NCI-H2196 (cell line): ENCODE measurements around the gene RBBP8NL.
"Not testable (repeated sequence)": the region's sequence is repeated elsewhere in the genome, so short reads cannot be mapped to it uniquely, and the experiment has no call there.

Source experiments
- DNase-seq: peaks from one replicate; lab custom pipeline; 2025; ENCODE audit not compliant: unreplicated experiment; lab: John Stamatoyannopoulos, UW

RBBP8NL gene

GRCh38 chr20:62445553-62446340 is 18.4 kb upstream of the RBBP8NL start:
- DNase-seq: no peak

DNA sequence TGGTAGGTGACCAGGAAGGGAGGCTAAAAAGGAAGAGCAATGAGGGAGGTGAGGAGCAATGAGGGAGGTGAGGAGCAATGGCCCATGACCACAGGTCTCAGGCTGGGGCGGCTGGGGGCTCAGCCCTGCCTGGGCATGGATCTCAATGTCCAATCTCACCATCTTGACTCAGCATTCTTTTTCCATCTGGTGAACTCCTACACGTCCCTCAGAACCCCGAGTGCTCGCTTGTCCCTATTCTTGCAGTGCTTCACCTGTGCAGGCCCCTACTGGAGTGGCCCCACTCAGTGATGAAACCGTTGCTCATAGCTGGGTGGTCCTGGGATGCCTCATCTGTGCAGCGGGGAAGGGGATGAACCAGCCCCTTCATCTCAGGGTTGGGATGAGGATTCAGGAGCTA is 16.9 kb upstream of the RBBP8NL start:
- no peak for DNase-seq

GRCh38 chr20:62441987-62442539 is 14.7 kb upstream of the RBBP8NL start:
- DNase-seq: no peak

GRCh38 chr20:62439218-62439617 is 11.9 kb upstream of the RBBP8NL start:
- DNase-seq: peak; percentile 16

- DNase-seq: peak; percentile 67
Measured at GRCh38 chr20:62437927-62438326, 10.6 kb upstream of the RBBP8NL start.

DNA sequence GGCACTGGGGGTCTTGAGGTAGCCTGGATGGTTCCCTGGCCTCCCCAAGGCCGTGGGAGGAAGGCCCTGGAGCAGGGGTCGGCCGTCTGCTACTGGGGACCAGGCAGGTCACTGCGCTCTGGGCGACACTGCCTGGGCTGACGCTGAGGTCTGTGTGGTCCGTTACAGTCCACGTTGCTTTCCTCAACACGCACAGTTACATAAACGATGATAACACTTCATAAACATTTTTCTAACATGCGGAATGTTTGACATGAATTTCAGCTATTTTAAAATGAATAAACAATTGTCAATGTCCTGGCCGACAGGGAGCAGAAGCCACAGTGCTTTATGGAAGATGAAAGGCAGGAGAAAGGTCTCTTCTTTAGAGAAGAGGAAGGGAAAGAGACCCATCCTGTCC is 10.2 kb upstream of the RBBP8NL start:
- DNase-seq: no peak

DNA sequence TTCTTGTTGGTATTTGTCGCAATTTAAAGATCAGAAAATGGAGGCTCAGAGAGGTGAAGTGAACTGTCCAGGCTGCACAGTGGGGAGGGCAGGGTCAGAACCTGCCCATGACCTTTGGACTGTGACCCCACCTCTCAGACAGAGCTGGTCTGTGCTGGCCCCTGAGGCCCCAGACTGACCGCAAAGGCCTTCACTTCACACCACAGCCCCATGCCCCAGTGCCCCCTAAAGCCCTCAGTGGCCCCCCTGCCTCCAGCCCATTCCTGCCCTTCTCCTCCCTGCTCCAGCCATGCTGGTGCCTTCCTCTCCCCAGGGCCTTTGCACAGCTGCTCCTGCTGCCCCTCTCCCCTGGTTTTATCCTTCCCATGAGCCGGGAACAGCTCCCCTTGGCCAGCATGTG is 9.4 kb upstream of the RBBP8NL start:
- no peak for DNase-seq

GRCh38 chr20:62433658-62434497 is 6.5 kb upstream of the RBBP8NL start:
- no peak for DNase-seq

DNA sequence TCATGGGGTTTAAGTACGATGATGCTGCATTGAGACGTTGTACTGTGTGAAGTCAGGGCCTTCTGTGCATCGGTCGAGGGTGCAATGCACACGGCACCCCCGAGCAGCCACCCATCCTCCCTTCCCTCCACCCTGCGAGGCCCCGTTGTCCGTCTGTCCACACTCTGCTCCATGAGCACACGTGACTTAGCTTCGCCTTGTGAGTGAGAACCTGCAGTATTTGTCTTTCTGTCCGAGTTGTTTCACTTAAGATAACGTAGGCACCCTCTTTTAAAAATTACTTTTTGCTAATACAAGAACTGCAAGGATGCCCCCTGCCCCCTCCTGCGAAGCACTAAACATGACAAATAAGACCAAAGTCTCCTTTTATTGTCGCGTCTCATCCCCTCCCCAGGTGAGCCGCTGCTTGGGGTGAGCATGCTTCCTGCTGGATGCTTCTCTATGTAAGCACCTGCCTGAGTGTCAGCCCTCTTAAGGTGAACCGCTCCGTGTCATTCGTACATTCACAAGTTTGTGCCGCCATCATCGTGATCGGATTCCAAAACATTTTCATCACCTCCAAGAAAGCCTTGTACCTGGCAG is 3.6 kb upstream of the RBBP8NL start:
- DNase-seq: no peak

DNA sequence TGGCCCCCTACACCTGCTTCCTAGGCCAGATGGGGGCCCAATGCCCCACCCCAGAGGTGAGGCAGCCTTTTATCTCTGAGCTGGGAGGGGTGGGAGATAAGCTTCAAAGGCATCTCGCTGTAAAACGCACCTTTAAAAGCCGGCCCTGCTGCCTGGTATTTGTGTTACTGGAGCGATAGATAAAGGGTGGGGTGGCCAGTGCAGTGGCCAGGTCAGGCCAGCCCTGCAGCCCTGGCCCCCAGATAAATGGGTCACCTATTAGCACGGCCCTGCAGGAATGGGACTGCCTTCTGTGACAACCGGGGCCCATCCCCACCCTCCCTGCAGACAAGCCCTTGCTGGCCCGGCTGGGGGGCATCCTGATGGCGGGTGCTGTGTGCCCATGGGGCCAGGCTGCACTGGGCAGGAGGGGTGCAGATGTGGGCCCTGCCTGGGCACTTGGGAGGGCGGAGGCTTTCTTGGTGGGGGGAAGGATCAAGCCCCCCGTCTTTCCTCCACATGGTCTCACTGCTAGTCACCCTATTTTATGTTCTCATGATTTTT is 3.0 kb upstream of the RBBP8NL start:
- no peak for DNase-seq

- DNase-seq: no peak
Measured at GRCh38 chr20:62429455-62430310, 2.3 kb upstream of the RBBP8NL start.

- no peak for DNase-seq
Measured at GRCh38 chr20:62428396-62429295, 1.3 kb upstream of the RBBP8NL start.

DNA sequence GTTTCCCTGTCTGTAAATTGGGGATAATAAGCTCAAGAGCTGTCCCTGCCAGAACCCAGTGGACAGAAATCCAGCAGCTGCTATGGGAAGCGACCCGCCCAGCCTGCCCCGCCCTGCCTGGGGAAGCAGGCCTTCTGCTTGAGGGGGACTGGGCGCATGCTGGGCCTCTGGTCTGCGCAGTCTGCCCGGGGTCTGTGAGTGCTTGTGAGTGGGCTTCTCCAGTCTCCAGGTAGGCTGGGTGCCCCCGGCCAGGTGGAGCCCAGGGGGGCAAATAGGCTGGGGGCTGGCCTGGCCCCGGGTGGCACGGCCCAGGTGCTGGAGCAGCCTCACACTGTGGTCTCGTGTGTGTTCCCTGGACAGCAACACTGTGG is 648 bp upstream of the RBBP8NL start:
- DNase-seq: no peak

- DNase-seq: peak; percentile 25
Measured at GRCh38 chr20:62426699-62427131, 624 bp downstream of the RBBP8NL start.

GRCh38 chr20:62426059-62426348 is 1.3 kb downstream of the RBBP8NL start:
- DNase-seq: not testable (repeated sequence)

- DNase-seq: no peak
Measured at GRCh38 chr20:62425281-62426058, 1.9 kb downstream of the RBBP8NL start.

DNA sequence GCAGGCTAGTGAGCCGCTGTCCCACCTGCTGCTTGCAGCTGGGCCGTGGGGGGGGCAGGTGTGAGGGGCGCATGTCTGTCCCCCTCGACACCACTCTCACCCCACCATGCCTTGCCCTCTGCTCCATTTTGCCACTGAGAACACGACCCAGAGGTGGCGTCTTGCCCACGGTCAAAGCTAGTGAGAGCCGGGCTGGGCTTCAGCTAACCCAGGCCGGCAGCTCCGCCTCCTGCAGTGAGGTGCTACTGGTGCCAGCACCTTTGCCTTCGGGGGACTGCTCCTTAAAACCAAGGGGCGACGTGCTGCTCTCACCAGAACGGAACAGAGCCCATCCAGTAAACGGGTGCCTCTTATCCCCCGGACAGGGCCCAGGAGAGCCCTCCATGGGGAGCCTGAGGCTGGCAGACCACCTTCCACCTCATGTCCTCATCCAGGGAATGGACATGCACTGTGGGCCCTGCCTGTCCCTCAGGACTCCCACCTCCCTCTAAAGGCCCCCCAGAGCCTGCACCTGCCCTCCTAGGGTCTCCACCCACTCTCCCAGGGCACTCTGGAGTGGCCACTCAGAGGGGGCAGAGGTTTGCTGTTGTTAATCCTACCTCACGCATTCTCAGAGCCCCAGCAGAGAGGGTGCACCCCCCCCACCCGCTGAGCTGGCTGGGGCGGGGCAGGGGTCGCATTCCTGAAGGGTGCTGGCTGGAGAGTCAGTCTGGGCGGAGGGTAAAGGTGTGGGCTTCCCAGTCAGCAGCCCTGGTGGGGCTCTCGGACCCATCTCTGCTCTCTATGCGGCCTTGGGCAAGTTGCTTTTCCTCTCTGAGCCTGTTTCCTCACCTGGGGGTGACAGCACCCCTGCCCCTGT is 2.9 kb downstream of the RBBP8NL start:
- DNase-seq: no peak

DNA sequence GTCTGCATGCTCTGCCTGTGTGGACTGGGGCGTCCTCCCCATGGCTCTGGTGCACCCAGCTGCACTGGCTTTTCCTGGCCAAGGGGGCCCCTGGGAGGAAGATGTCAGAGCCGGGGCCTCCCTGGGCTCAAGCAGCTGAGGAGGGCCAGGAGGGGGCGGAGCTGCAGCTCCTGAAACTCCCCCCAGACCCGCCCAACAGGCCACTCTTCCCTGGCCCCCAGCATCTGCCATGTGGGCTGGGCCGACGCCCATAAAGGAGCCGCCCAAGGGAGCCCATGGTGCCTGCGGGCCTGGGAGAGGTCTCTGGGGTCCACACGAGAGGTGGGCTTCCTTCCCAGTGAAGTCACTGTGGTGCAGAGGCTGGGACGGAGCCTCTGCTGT is 4.0 kb downstream of the RBBP8NL start:
- no peak for DNase-seq
